SK-N-SH treated with all-trans-retinoic acid at 6 μM for 48 hours (cell line): ENCODE data around the gene KDELR3.

Source experiments
- ATAC-seq: fragments of 200-7000 bp; cut with Tn5 transposase; 3 replicates; pipeline ENCODE4 v1.9.1; 2020; ENCODE audit warnings: mild to moderate bottlenecking, moderate library complexity
- ARNTL ChIP-seq: fragments of 450-650 bp; formaldehyde crosslinking; IDR thresholded peaks from 2 replicates; pipeline ENCODE4 v1.5.0; 2020; ENCODE audit warnings: low read depth, mild to moderate bottlenecking, moderate library complexity, borderline replicate concordance
- BACH2 ChIP-seq: fragments of 250-450 bp; sonication (Bioruptor Pico); IDR thresholded peaks from 2 replicates; pipeline ENCODE4 v1.9.0; 2021; ENCODE audit warnings: mild to moderate bottlenecking, borderline replicate concordance
- CREB5 ChIP-seq: fragments of 250-450 bp; sonication (Bioruptor Pico); IDR thresholded peaks from 2 replicates; pipeline ENCODE4 v1.5.1; 2020; ENCODE audit warnings: low read depth, mild to moderate bottlenecking, moderate library complexity
- CSDC2 ChIP-seq: fragments of 250-450 bp; sonication (Bioruptor Pico); IDR thresholded peaks from 2 replicates; pipeline ENCODE4 v1.5.0; 2020; ENCODE audit warnings: mild to moderate bottlenecking, moderate library complexity
- ESRRG ChIP-seq: fragments of 250-450 bp; sonication (Bioruptor Pico); IDR thresholded peaks from 2 replicates; pipeline ENCODE4 v1.6.1; 2021; ENCODE audit warnings: mild to moderate bottlenecking
- GLIS3 ChIP-seq: fragments of 250-450 bp; sonication (Bioruptor Pico); IDR thresholded peaks from 2 replicates; pipeline ENCODE4 v1.5.0; 2020; ENCODE audit warnings: mild to moderate bottlenecking, moderate library complexity
- ISL1 ChIP-seq: fragments of 250-450 bp; sonication (Bioruptor Pico); IDR thresholded peaks from 2 replicates; pipeline ENCODE4 v2.1.2; 2022; ENCODE audit warnings: mild to moderate bottlenecking, moderate library complexity
- OSR1 ChIP-seq: fragments of 250-450 bp; sonication (Bioruptor Pico); IDR thresholded peaks from 2 replicates; pipeline ENCODE4 v1.8.0; 2022; ENCODE audit warnings: moderate library complexity, mild to moderate bottlenecking, inconsistent platforms
- PATZ1 ChIP-seq: fragments of 250-450 bp; sonication (Bioruptor Pico); IDR thresholded peaks from 2 replicates; pipeline ENCODE4 v1.8.0; 2020; ENCODE audit warnings: mild to moderate bottlenecking, moderate library complexity, borderline replicate concordance
- PPARA ChIP-seq: fragments of 250-450 bp; sonication (Bioruptor Pico); IDR thresholded peaks from 2 replicates; pipeline ENCODE4 v1.5.0; 2020; ENCODE audit warnings: mild to moderate bottlenecking, borderline replicate concordance
- RARB ChIP-seq: fragments of 250-450 bp; sonication (Bioruptor Pico); IDR thresholded peaks from 2 replicates; pipeline ENCODE4 v1.8.0; 2021; ENCODE audit warnings: mild to moderate bottlenecking, moderate library complexity
- SNAI2 ChIP-seq: fragments of 250-450 bp; sonication (Bioruptor Pico); IDR thresholded peaks from 2 replicates; pipeline ENCODE4 v1.5.0; 2020; ENCODE audit warnings: mild to moderate bottlenecking, moderate library complexity
- TCF4 ChIP-seq: fragments of 250-450 bp; sonication (Bioruptor Pico); IDR thresholded peaks from 2 replicates; pipeline ENCODE4 v1.8.0; 2021; ENCODE audit warnings: mild to moderate bottlenecking, moderate library complexity, borderline replicate concordance
- TOX ChIP-seq: fragments of 250-450 bp; sonication (Bioruptor Pico); IDR thresholded peaks from 2 replicates; pipeline ENCODE4 v1.8.0; 2021; ENCODE audit warnings: mild to moderate bottlenecking, moderate library complexity, borderline replicate concordance
- TSHZ2 ChIP-seq: fragments of 250-450 bp; sonication (Bioruptor Pico); IDR thresholded peaks from 2 replicates; pipeline ENCODE4 v1.5.0; 2020; ENCODE audit warnings: mild to moderate bottlenecking, moderate library complexity
- ZC3H10 ChIP-seq: fragments of 250-450 bp; sonication (Bioruptor Pico); IDR thresholded peaks from 2 replicates; pipeline ENCODE4 v1.5.1; 2021; ENCODE audit warnings: mild to moderate bottlenecking, moderate library complexity
- ZFP3 ChIP-seq: fragments of 250-450 bp; sonication (Bioruptor Pico); IDR thresholded peaks from 2 replicates; pipeline ENCODE4 v1.5.0; 2020; ENCODE audit warnings: mild to moderate bottlenecking, moderate library complexity
- ZFP30 ChIP-seq: fragments of 450-650 bp; formaldehyde crosslinking; IDR thresholded peaks from 2 replicates; pipeline ENCODE4 v1.5.0; 2022; ENCODE audit warnings: mild to moderate bottlenecking, moderate library complexity
- ZNF565 ChIP-seq: fragments of 450-650 bp; formaldehyde crosslinking; conservative IDR thresholded peaks from 2 replicates; pipeline ENCODE4 v1.5.0; 2020; ENCODE audit warnings: low read depth, mild to moderate bottlenecking, moderate library complexity
- ZNF8 ChIP-seq: fragments of 450-650 bp; formaldehyde crosslinking; IDR thresholded peaks from 2 replicates; pipeline ENCODE4 v1.5.0; 2020; ENCODE audit warnings: mild to moderate bottlenecking, moderate library complexity
- TF ChIP-seq, protein P1 (sequence below): fragments of 250-450 bp; sonication (Bioruptor Pico); IDR thresholded peaks from 2 replicates; pipeline ENCODE4 v1.8.0; 2021; ENCODE audit warnings: low read depth, mild to moderate bottlenecking, moderate library complexity, borderline replicate concordance
- TF ChIP-seq, protein P2 (sequence below): fragments of 250-450 bp; sonication (Bioruptor Pico); IDR thresholded peaks from 2 replicates; pipeline ENCODE4 v1.5.1; 2021; ENCODE audit warnings: mild to moderate bottlenecking, moderate library complexity

KDELR3 gene

DNA sequence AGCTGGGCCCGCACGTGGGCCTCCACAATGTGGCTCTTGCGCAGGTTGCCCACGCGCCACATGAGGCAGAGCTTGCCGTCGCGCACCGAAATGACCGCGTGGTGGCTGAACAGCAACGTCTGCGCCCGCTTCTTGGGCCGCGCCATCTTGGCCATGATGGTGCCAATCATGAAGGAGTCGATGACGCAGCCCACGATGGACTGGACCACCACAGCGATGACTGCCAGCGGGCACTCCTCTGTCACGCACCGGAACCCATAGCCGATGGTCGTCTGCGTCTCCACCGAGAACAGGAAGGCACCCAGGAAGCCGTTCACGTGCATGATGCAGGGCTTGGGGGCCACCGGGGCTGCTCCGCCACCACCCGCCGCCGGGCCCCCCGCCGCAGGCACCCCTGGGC is 40.4 kb upstream of the KDELR3 start:
- ATAC-seq: no peak
- TF ChIP-seq CREB5 (CRISPR knock-in tag) (no peak), SNAI2 (CRISPR knock-in tag) (no peak), OSR1 (CRISPR knock-in tag) (no peak), ESRRG (CRISPR knock-in tag) (no peak), BACH2 (no peak), ZNF8 (no peak), ZFP3 (no peak), ZC3H10 (CRISPR knock-in tag) (no peak), PATZ1 (CRISPR knock-in tag) (no peak), TCF4 (CRISPR knock-in tag) (no peak), ARNTL (no peak), PPARA (no peak), RARB (CRISPR knock-in tag) (no peak), TOX (CRISPR knock-in tag) (no peak), CSDC2 (CRISPR knock-in tag) (no peak)
- TF ChIP-seq, protein P1, sequence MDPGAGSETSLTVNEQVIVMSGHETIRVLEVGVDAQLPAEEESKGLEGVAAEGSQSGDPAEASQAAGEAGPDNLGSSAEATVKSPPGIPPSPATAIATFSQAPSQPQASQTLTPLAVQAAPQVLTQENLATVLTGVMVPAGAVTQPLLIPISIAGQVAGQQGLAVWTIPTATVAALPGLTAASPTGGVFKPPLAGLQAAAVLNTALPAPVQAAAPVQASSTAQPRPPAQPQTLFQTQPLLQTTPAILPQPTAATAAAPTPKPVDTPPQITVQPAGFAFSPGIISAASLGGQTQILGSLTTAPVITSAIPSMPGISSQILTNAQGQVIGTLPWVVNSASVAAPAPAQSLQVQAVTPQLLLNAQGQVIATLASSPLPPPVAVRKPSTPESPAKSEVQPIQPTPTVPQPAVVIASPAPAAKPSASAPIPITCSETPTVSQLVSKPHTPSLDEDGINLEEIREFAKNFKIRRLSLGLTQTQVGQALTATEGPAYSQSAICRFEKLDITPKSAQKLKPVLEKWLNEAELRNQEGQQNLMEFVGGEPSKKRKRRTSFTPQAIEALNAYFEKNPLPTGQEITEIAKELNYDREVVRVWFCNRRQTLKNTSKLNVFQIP (CRISPR knock-in tag): no peak
- TF ChIP-seq, protein P2, sequence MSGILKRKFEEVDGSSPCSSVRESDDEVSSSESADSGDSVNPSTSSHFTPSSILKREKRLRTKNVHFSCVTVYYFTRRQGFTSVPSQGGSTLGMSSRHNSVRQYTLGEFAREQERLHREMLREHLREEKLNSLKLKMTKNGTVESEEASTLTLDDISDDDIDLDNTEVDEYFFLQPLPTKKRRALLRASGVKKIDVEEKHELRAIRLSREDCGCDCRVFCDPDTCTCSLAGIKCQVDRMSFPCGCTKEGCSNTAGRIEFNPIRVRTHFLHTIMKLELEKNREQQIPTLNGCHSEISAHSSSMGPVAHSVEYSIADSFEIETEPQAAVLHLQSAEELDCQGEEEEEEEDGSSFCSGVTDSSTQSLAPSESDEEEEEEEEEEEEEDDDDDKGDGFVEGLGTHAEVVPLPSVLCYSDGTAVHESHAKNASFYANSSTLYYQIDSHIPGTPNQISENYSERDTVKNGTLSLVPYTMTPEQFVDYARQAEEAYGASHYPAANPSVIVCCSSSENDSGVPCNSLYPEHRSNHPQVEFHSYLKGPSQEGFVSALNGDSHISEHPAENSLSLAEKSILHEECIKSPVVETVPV (CRISPR knock-in tag): no peak

- no peak for TF ChIP-seq ZFP30
- ATAC-seq: no peak
Observed at GRCh38 chr22:38427940-38428339, 40.0 kb upstream of the KDELR3 start.

GRCh38 chr22:38428714-38429113 is 39.2 kb upstream of the KDELR3 start:
- TF ChIP-seq SNAI2 (CRISPR knock-in tag): no peak
- TF ChIP-seq BACH2: no peak
- no peak for TF ChIP-seq PPARA
- no peak for TF ChIP-seq TSHZ2 (CRISPR knock-in tag)
- no peak for TF ChIP-seq ZFP30
- TF ChIP-seq, protein P2 (CRISPR knock-in tag): no peak
- no peak for TF ChIP-seq TCF4 (CRISPR knock-in tag)
- TF ChIP-seq ISL1 (CRISPR knock-in tag): no peak
- TF ChIP-seq ZFP3: no peak
- TF ChIP-seq GLIS3: no peak
- no peak for TF ChIP-seq ZNF565 (CRISPR knock-in tag)
- TF ChIP-seq, all 23 proteins: peak for 0

More at GRCh38 chr22:38428714-38429113, 39.2 kb upstream of the KDELR3 start:
- ATAC-seq: no peak
